GM12878 (cell line): Measurements from ENCODE around the gene PHF23. TPM values are rescaled to one million over a fixed set of nuclear protein-coding genes. Genes with fewer than 3 reads are reported as not detected.

Experiments used
- ATAC-seq: fragments of 200-7000 bp; cut with Tn5 transposase; 3 replicates; pipeline ENCODE4 v1.9.1; 2020; ENCODE audit warnings: mild to moderate bottlenecking, moderate library complexity
- BruUV-seq: library from RNA; stranded (reverse); fragments of 400-500 nt; replicated peaks from 2 replicates; lab custom pipeline; 2021; lab: Mats Ljungman, UMichigan
- CTCF ChIA-PET: fragments of 300-600 bp; sonication (Branson Sonifier 250); formaldehyde crosslinking; extraction: SDS; loops from one replicate; lab custom pipeline; 2021; ENCODE audit warnings: inconsistent platforms; lab: Yijun Ruan, JAX
- POLR2A ChIA-PET: fragments of 350-600 bp; formaldehyde crosslinking; extraction: SDS; loops from one replicate; lab custom pipeline; 2021; ENCODE audit warnings: inconsistent platforms; lab: Charles Lee
- RAD21 ChIA-PET: fragments of 300-600 bp; sonication (Branson Sonifier 250); formaldehyde crosslinking; loops from one replicate; lab custom pipeline; 2023; ENCODE audit warnings: antibody characterized with exemption; ENCODE audit not compliant: unreplicated experiment; lab: Charles Lee
- SMC1A ChIA-PET: fragments of 300-600 bp; sonication (Branson Sonifier 250); formaldehyde crosslinking; loops from one replicate; lab custom pipeline; 2023; ENCODE audit not compliant: unreplicated experiment, uncharacterized antibody; lab: Charles Lee
- DNase-seq: peaks from one replicate; pipeline ENCODE4 v3.0.0-alpha.2; 2011; ENCODE audit warnings: low read depth, low spot score
- FAIRE-seq: peaks from 3 replicates; lab custom pipeline; 2011; peaks lifted over from hg19 to GRCh38; lab: Jason Lieb, UNC
- H2AFZ ChIP-seq: 2 replicates; pipeline ENCODE4 v1.6.0; 2011; ENCODE audit warnings: low read depth, low read length, control low read depth; ENCODE audit not compliant: control insufficient read depth
- H3K27ac ChIP-seq: 2 replicates; pipeline ENCODE4 v1.5.1; 2011; ENCODE audit warnings: control low read depth; ENCODE audit not compliant: control insufficient read depth, insufficient read depth
- H3K27me3 ChIP-seq, 2 experiments: replicated peaks in 1 of 2; 2 replicates each; pipeline versions ENCODE4 v1.6.0 to v1.6.1; 2011; ENCODE audit warnings: low read length in 1 of 2; ENCODE audit not compliant: control insufficient read depth in 2 of 2, insufficient read depth in 2 of 2
- H3K36me3 ChIP-seq, 2 experiments: 2 replicates each; pipeline ENCODE4 v1.5.1; 2011; ENCODE audit warnings: low read length in 1 of 2; ENCODE audit not compliant: control insufficient read depth in 2 of 2, insufficient read depth in 2 of 2
- H3K4me1 ChIP-seq: 2 replicates; pipeline ENCODE4 v1.6.1; 2011; ENCODE audit warnings: mild to moderate bottlenecking, low read length, moderate library complexity, mixed read lengths; ENCODE audit not compliant: control insufficient read depth, insufficient read depth
- H3K4me2 ChIP-seq: 2 replicates; pipeline ENCODE4 v1.6.0; 2011; ENCODE audit warnings: control low read depth; ENCODE audit not compliant: control insufficient read depth, insufficient read depth
- H3K4me3 ChIP-seq: fragments of 200-600 bp; sonication (generic); 2 replicates; pipeline ENCODE4 v1.5.1; 2016
- H3K79me2 ChIP-seq: 2 replicates; pipeline ENCODE4 v1.6.0; 2011; ENCODE audit warnings: low read length; ENCODE audit not compliant: control insufficient read depth, insufficient read depth
- H3K9ac ChIP-seq: 2 replicates; pipeline ENCODE4 v1.8.0; 2011; ENCODE audit warnings: low read length, control low read depth, mixed read lengths; ENCODE audit not compliant: control insufficient read depth, insufficient read depth
- H3K9me3 ChIP-seq: replicated peaks from 3 replicates; pipeline ENCODE4 v1.5.1; 2011; ENCODE audit warnings: mild to moderate bottlenecking, low read length; ENCODE audit not compliant: control insufficient read depth, insufficient read depth
- H4K20me1 ChIP-seq: 2 replicates; pipeline ENCODE4 v1.6.0; 2011; ENCODE audit not compliant: control insufficient read depth, insufficient read depth
- BCL11A ChIP-seq: IDR thresholded peaks from 2 replicates; pipeline ENCODE4 v1.6.1; 2011; ENCODE audit warnings: low read depth, low read length
- BCL3 ChIP-seq: IDR thresholded peaks from 2 replicates; pipeline ENCODE4 v1.6.1; 2011; ENCODE audit warnings: borderline replicate concordance, low read depth, mild to moderate bottlenecking, moderate library complexity, low read length; ENCODE audit not compliant: insufficient read depth, poor library complexity, severe bottlenecking
- E2F4 ChIP-seq: IDR thresholded peaks from 2 replicates; pipeline ENCODE4 v1.6.1; 2012; ENCODE audit warnings: low read depth, low read length, improper control_type of control experiment
- ESRRA ChIP-seq: IDR thresholded peaks from 2 replicates; pipeline ENCODE4 v1.6.1; 2012; ENCODE audit warnings: mild to moderate bottlenecking, low read length, improper control_type of control experiment
- FOXK2 ChIP-seq: fragments of 450-650 bp; IDR thresholded peaks from 2 replicates; pipeline ENCODE4 v1.6.1; 2017; ENCODE audit warnings: mild to moderate bottlenecking, moderate library complexity
- MTA2 ChIP-seq: fragments of 450-650 bp; IDR thresholded peaks from 2 replicates; pipeline ENCODE4 v1.6.1; 2016; ENCODE audit warnings: low read depth, mild to moderate bottlenecking, moderate library complexity
- MYC ChIP-seq: IDR thresholded peaks from 2 replicates; pipeline ENCODE4 v1.6.1; 2011; ENCODE audit warnings: mild to moderate bottlenecking, low read length, moderate library complexity, inconsistent platforms; ENCODE audit not compliant: insufficient read depth, insufficient replicate concordance, insufficient read length, severe bottlenecking
- REST ChIP-seq: IDR thresholded peaks from 2 replicates; pipeline ENCODE4 v1.6.1; 2012; ENCODE audit warnings: mild to moderate bottlenecking, low read depth, low read length
- RFX5 ChIP-seq: IDR thresholded peaks from 2 replicates; pipeline ENCODE4 v1.6.1; 2011; ENCODE audit warnings: low read depth, low read length, improper control_type of control experiment
- SMARCA5 ChIP-seq: fragments of 450-650 bp; IDR thresholded peaks from 2 replicates; pipeline ENCODE4 v1.6.1; 2017; ENCODE audit warnings: mild to moderate bottlenecking
- ZNF24 ChIP-seq: fragments of 450-650 bp; IDR thresholded peaks from 2 replicates; pipeline ENCODE4 v1.6.1; 2017; ENCODE audit warnings: antibody characterized with exemption, mild to moderate bottlenecking
- WGBS: methylation state at CpG from one replicate; pipeline ENCODE4 v1.1.6; 2016; ENCODE audit warnings: low lambda C conversion rate; ENCODE audit not compliant: insufficient replicate concordance, insufficient coverage; ENCODE audit errors: missing lambda C conversion rate; 5-methylcytosine and 5-hydroxymethylcytosine counted together
- in situ Hi-C: fragments of 300-500 bp; cut with MboI; formaldehyde crosslinking; loops from 9 replicates; pipeline ENCODE4 v1.14.3; 2018; ENCODE audit warnings: mixed read lengths
- intact Hi-C: fragments of 100-400 bp; cut with micrococcal nuclease; formaldehyde crosslinking; loops from one replicate; pipeline ENCODE4 v1.14.2; 2022; ENCODE audit not compliant: unreplicated experiment
- polyA plus RNA-seq, 11 experiments: library from polyadenylated mRNA; depleted of rRNA in 4 of 11; unstranded in 6 of 11; stranded (reverse) in 5 of 11; fragments of >200 nt; fragmentation: Nextera tagmentation in 4 of 11; fragmentation: Illumina TruSeq in 1 of 11; extraction: Ambion mirVana in 4 of 11; extraction: Trizol in 1 of 11; gene quantifications; 1 replicate in 1 of 11; 2 replicates in 10 of 11; pipeline versions ENCODE4 v1.2.1 to v1.2.3, GENCODE V29; 2011 to 2016; ENCODE audit warnings: inconsistent platforms in 2 of 11, missing spikeins in 2 of 11, low read depth in 1 of 11
- total RNA-seq, 4 experiments: library from RNA; depleted of rRNA in 3 of 4; stranded (reverse); fragments of >200 nt in 3 of 4; fragmentation: Illumina TruSeq in 1 of 4; extraction: Trizol in 1 of 4; gene quantifications; 2 replicates each; pipeline versions ENCODE4 v1.2.1 to v1.2.3, GENCODE V29; 2013 to 2021
- TF ChIP-seq, protein P1 (sequence below): fragments of 450-650 bp; formaldehyde crosslinking; IDR thresholded peaks from 2 replicates; pipeline ENCODE4 v1.4.0; 2020; ENCODE audit warnings: mild to moderate bottlenecking, moderate library complexity

Gene PHF23
- total and polyA plus RNA-seq, 10 of the 15 experiments (the other 5 are each of a cell fraction or from before 2014, with no cell fraction given): 8.2 to 84.8 (median 32.6) TPM

GRCh38 chr17:7196651-7197401, 42.4 kb downstream of the PHF23 start (continued):
- TF ChIP-seq, protein P1, sequence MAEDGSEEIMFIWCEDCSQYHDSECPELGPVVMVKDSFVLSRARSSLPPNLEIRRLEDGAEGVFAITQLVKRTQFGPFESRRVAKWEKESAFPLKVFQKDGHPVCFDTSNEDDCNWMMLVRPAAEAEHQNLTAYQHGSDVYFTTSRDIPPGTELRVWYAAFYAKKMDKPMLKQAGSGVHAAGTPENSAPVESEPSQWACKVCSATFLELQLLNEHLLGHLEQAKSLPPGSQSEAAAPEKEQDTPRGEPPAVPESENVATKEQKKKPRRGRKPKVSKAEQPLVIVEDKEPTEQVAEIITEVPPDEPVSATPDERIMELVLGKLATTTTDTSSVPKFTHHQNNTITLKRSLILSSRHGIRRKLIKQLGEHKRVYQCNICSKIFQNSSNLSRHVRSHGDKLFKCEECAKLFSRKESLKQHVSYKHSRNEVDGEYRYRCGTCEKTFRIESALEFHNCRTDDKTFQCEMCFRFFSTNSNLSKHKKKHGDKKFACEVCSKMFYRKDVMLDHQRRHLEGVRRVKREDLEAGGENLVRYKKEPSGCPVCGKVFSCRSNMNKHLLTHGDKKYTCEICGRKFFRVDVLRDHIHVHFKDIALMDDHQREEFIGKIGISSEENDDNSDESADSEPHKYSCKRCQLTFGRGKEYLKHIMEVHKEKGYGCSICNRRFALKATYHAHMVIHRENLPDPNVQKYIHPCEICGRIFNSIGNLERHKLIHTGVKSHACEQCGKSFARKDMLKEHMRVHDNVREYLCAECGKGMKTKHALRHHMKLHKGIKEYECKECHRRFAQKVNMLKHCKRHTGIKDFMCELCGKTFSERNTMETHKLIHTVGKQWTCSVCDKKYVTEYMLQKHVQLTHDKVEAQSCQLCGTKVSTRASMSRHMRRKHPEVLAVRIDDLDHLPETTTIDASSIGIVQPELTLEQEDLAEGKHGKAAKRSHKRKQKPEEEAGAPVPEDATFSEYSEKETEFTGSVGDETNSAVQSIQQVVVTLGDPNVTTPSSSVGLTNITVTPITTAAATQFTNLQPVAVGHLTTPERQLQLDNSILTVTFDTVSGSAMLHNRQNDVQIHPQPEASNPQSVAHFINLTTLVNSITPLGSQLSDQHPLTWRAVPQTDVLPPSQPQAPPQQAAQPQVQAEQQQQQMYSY (CRISPR knock-in tag): no peak
- no peak for TF ChIP-seq MYC

DNA sequence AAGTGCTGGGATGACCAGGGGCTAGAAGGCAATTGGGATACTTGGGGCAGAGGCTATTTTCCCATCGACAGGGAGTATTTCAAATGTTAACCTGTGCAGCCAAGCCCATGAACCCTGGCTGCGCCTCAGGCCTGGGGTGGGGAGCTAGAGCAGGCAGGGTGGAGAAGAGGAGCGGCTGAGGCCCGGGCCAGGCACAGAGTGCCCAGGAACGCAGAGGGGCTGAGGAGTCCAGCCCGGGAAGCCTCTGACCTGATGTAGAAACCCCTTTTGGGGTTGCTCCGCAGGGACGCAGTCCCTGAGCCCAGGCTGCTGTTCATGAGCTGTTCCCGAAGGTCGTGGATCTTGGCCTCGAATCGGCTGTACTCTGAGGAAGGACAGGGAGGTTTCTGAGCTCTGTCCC, 43.3 kb downstream of the PHF23 start:
- H3K9ac ChIP-seq: no peak overlapping the region
- no peaks in the 10 kb centered on the region for H3K9me3 ChIP-seq
- no peak overlapping the region for H3K27ac ChIP-seq
- RAD21 ChIA-PET: no interaction called here
- 61% methylated on average over 12 of the region's 12 CpGs for WGBS
- POLR2A ChIA-PET: interaction anchor here (0.5 kb wide), 1 partner anchor 109 kb away, joined by 3 read pairs; no protein-coding TSS in a partner anchor
- intact Hi-C loops: no loop called here
- SMC1A ChIA-PET: no interaction called here
- H3K4me1 ChIP-seq: no peaks in the 10 kb centered on the region
- in situ Hi-C loops: no loop called here
- H3K4me2 ChIP-seq: no peak overlapping the region
- H2AFZ ChIP-seq: no peak overlapping the region
- H3K36me3 ChIP-seq: no peaks in the 10 kb centered on the region
- H3K27me3 ChIP-seq: no peaks in the 10 kb centered on the region
- DNase-seq (no peak), ATAC-seq (no peak), FAIRE-seq (no peak)
- CTCF ChIA-PET: no interaction called here
- H3K79me2 ChIP-seq: no peaks in the 10 kb centered on the region
- no TSS peak for BruUV-seq
- H3K4me3 ChIP-seq: no peak overlapping the region
- H4K20me1 ChIP-seq: no peaks in the 10 kb centered on the region
- TF ChIP-seq RFX5: no peak
- no peak for TF ChIP-seq ZNF24
- TF ChIP-seq BCL3: no peak
- TF ChIP-seq SMARCA5: no peak
- no peak for TF ChIP-seq BCL11A
- TF ChIP-seq MTA2: no peak
- no peak for TF ChIP-seq REST
- no peak for TF ChIP-seq E2F4
- TF ChIP-seq ESRRA: no peak
- TF ChIP-seq FOXK2: no peak
